Lower leg skin (tissue), 3 donors: ENCODE measurements around the gene LEF1.

Experiments
- POLR2A ChIP-seq, 2 donors: fragments of 450-650 bp; IDR thresholded peaks; one replicate each; pipeline ENCODE4 v1.6.1; 2016 to 2017; ENCODE audit warnings: antibody characterized with exemption in 2 of 2, mild to moderate bottlenecking in 1 of 2, moderate library complexity in 1 of 2
- TF ChIP-seq, protein P1 (sequence below), 3 donors: fragments of 450-650 bp; IDR thresholded peaks; one replicate each; pipeline ENCODE4 v1.5.1; 2016; ENCODE audit warnings: antibody characterized with exemption in 3 of 3, mild to moderate bottlenecking in 3 of 3, moderate library complexity in 2 of 3

DNA sequence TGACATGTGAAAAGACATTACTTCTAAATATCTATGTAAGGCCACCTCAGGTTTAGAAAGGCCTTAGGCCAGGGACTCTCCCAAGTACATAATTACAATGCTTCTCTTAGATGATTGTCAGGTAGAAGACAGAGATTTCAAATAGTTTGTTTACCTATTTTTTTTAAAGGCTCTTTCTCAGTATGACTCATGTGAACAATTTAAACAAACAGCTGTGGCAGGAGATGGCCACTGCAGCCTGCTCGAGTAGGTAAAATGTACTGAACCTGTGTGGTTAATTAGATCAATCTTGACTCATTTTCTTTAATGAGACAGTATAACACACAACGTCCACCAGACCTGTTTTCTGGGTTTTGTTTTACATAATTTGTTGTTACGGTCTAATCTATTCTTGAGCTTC, 50.2 kb downstream of the LEF1 start:
- TF ChIP-seq, protein P1, sequence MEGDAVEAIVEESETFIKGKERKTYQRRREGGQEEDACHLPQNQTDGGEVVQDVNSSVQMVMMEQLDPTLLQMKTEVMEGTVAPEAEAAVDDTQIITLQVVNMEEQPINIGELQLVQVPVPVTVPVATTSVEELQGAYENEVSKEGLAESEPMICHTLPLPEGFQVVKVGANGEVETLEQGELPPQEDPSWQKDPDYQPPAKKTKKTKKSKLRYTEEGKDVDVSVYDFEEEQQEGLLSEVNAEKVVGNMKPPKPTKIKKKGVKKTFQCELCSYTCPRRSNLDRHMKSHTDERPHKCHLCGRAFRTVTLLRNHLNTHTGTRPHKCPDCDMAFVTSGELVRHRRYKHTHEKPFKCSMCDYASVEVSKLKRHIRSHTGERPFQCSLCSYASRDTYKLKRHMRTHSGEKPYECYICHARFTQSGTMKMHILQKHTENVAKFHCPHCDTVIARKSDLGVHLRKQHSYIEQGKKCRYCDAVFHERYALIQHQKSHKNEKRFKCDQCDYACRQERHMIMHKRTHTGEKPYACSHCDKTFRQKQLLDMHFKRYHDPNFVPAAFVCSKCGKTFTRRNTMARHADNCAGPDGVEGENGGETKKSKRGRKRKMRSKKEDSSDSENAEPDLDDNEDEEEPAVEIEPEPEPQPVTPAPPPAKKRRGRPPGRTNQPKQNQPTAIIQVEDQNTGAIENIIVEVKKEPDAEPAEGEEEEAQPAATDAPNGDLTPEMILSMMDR (IDR thresholded peaks at IDR 0.05) = no peak
- TF ChIP-seq POLR2A (IDR thresholded peaks at IDR 0.05) = no peak
